ENCODE results near the gene KRT80.

- TF ChIP-seq POLR2A (IDR thresholded peaks at IDR 0.05; ENCODE audit: low read length) (no peak), GATA1 (IDR thresholded peaks at IDR 0.05; ENCODE audit: low read depth, low read length) (no peak)
These were observed 5.8 kb upstream of the KRT80 start for GRCh38 chr12:52197371-52198231.

Measured in erythroblast (primary cell).